SU-DHL-6 (cell line): Measurements from ENCODE around the gene GNG11.

Experiments
- H2AFZ ChIP-seq: fragments of 200-600 bp; sonication (generic); 2 replicates; pipeline ENCODE4 v1.6.1; 2014; ENCODE audit warnings: low read depth, mild to moderate bottlenecking, moderate library complexity, mixed read lengths, antibody characterized with exemption, low read length; ENCODE audit not compliant: severe bottlenecking
- H3F3A ChIP-seq: fragments of 200-600 bp; shearing (Covaris generic); 2 replicates; pipeline ENCODE4 v1.6.0; 2016; ENCODE audit warnings: antibody characterized with exemption, mild to moderate bottlenecking; ENCODE audit not compliant: insufficient read depth
- H3K27ac ChIP-seq: fragments of 200-600 bp; sonication (generic); 2 replicates; pipeline ENCODE4 v1.5.1; 2016; ENCODE audit warnings: low read depth, mild to moderate bottlenecking, low read length, moderate library complexity, mixed read lengths
- H3K27me3 ChIP-seq: fragments of 200-600 bp; sonication (generic), shearing (Covaris generic); 2 replicates; pipeline ENCODE4 v1.6.0; 2014; ENCODE audit warnings: mild to moderate bottlenecking, low read length
- H3K36me3 ChIP-seq: fragments of 200-600 bp; sonication (generic); 2 replicates; pipeline ENCODE4 v1.6.1; 2014; ENCODE audit warnings: mild to moderate bottlenecking, low read length, mixed read lengths
- H3K4me2 ChIP-seq: fragments of 300-600, 200-600 bp; shearing (Covaris generic), sonication (generic); 2 replicates; pipeline ENCODE4 v1.6.0; 2014; ENCODE audit warnings: low read length, low read depth, mild to moderate bottlenecking; ENCODE audit not compliant: poor library complexity, severe bottlenecking
- H3K4me3 ChIP-seq: fragments of 200-600 bp; sonication (generic); 2 replicates; pipeline ENCODE4 v1.5.1; 2014; ENCODE audit warnings: antibody characterized with exemption, low read length, mild to moderate bottlenecking, mixed read lengths; ENCODE audit not compliant: insufficient read depth, poor library complexity, severe bottlenecking
- H3K79me2 ChIP-seq: fragments of 200-600 bp; sonication (generic); 2 replicates; pipeline ENCODE4 v1.6.1; 2014; ENCODE audit warnings: mild to moderate bottlenecking, low read length, moderate library complexity; ENCODE audit not compliant: insufficient read depth
- H3K9ac ChIP-seq: fragments of 200-600 bp; sonication (generic); 2 replicates; pipeline ENCODE4 v1.7.0; 2014; ENCODE audit warnings: mild to moderate bottlenecking, low read length
- H3K9me2 ChIP-seq: fragments of 200-600 bp; sonication (generic); replicated peaks from 2 replicates; pipeline ENCODE4 v1.6.1; 2014; ENCODE audit warnings: low read length; ENCODE audit not compliant: insufficient read depth
- H3K9me3 ChIP-seq: fragments of 200-600 bp; sonication (generic); 2 replicates; pipeline ENCODE4 v1.6.1; 2014; ENCODE audit warnings: low read length, mixed read lengths; ENCODE audit not compliant: insufficient read depth
- H4K20me1 ChIP-seq: fragments of 200-600 bp; sonication (generic); 2 replicates; pipeline ENCODE4 v1.6.1; 2014; ENCODE audit warnings: low read depth, mild to moderate bottlenecking, antibody characterized with exemption, low read length, moderate library complexity, mixed read lengths
- EZH2phosphoT487 ChIP-seq: fragments of 200-600 bp; sonication (generic), shearing (Covaris generic); conservative IDR thresholded peaks from 2 replicates; pipeline ENCODE4 v1.6.1; 2018; ENCODE audit warnings: mild to moderate bottlenecking, antibody characterized with exemption, low read length, moderate library complexity, mixed read lengths
- TF ChIP-seq, protein P1 (sequence below): fragments of 200-600 bp; sonication (generic); IDR thresholded peaks from one replicate; pipeline ENCODE4 v1.5.1; 2017; ENCODE audit warnings: antibody characterized with exemption, mild to moderate bottlenecking, low read length, moderate library complexity; ENCODE audit not compliant: insufficient read depth, poor library complexity, severe bottlenecking

GNG11 gene

DNA sequence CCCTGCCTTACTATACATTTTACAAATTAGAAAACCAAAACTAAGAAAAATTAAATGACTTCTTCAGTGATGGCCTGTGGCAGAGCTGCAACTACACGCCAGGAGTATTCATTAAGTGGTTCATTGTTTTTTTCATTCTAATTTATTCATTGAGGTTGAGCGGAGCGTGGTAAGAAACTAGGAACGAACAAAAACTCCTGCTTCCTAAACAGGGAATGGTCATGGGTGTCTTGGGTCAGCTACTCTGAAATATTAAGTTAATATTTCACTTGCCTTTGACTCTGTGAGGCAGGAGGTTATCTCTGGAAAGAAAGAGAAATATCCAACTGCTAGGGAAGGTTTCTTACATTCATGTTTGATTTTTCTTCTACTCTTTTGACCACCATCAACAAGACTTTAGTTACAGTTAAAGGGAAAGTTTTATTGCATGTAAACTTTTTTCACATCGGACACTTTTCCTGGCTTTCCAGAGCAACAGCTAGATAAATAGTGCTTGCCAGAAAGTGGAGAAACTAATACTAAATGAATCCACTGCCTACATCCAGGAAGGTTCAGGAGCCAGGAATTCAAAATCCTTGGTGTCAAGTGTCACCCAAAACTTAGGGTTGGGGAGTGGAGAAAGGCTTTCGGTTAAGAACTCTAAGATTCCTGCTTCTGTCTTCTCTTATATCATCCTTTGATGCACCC is 896 bp upstream of the GNG11 start:
- Histone ChIP-seq H3K9me3 (no peaks in the 10 kb centered on the region), H2AFZ (no peak overlapping the region), H3K36me3 (no peaks in the 10 kb centered on the region), H3K9ac (no peak overlapping the region), H3K27ac (no peak overlapping the region), H3F3A (no peaks in the 10 kb centered on the region), H3K79me2 (no peaks in the 10 kb centered on the region), H3K4me2 (no peak overlapping the region), H4K20me1 (no peaks in the 10 kb centered on the region), H3K9me2 (no peaks in the 10 kb centered on the region), H3K27me3 (no peaks in the 10 kb centered on the region), H3K4me3 (no peak overlapping the region)
- TF ChIP-seq, protein P1, sequence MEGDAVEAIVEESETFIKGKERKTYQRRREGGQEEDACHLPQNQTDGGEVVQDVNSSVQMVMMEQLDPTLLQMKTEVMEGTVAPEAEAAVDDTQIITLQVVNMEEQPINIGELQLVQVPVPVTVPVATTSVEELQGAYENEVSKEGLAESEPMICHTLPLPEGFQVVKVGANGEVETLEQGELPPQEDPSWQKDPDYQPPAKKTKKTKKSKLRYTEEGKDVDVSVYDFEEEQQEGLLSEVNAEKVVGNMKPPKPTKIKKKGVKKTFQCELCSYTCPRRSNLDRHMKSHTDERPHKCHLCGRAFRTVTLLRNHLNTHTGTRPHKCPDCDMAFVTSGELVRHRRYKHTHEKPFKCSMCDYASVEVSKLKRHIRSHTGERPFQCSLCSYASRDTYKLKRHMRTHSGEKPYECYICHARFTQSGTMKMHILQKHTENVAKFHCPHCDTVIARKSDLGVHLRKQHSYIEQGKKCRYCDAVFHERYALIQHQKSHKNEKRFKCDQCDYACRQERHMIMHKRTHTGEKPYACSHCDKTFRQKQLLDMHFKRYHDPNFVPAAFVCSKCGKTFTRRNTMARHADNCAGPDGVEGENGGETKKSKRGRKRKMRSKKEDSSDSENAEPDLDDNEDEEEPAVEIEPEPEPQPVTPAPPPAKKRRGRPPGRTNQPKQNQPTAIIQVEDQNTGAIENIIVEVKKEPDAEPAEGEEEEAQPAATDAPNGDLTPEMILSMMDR, result no peak
- no peak for TF ChIP-seq EZH2phosphoT487

DNA sequence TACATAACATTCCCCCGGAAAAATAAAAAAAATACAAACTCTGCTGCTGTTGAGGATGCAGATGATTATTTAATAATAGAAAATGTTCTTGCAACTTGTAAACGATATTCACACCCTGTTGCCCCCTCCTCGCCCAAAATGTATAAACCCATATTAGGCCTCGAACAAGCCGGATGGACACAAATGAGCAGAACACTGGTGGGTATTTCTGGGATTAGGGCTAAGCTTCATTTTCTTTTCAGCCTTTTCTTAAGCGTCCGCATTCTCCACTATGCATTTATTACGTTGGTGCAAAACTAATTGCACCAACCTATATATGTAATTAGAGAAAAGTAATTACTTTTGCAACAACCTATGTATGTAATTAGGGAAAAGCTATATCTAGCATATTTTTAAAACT is 349 bp upstream of the GNG11 start:
- Histone ChIP-seq H3K79me2 (no peaks in the 10 kb centered on the region), H3K9ac (no peak overlapping the region), H3F3A (no peaks in the 10 kb centered on the region), H3K9me3 (no peaks in the 10 kb centered on the region), H3K27me3 (no peaks in the 10 kb centered on the region), H3K36me3 (no peaks in the 10 kb centered on the region), H3K9me2 (no peaks in the 10 kb centered on the region), H3K27ac (no peak overlapping the region), H3K4me3 (no peak overlapping the region), H3K4me2 (no peak overlapping the region), H2AFZ (no peak overlapping the region), H4K20me1 (no peaks in the 10 kb centered on the region)
- TF ChIP-seq EZH2phosphoT487, result no peak
- TF ChIP-seq, protein P1, result no peak

DNA sequence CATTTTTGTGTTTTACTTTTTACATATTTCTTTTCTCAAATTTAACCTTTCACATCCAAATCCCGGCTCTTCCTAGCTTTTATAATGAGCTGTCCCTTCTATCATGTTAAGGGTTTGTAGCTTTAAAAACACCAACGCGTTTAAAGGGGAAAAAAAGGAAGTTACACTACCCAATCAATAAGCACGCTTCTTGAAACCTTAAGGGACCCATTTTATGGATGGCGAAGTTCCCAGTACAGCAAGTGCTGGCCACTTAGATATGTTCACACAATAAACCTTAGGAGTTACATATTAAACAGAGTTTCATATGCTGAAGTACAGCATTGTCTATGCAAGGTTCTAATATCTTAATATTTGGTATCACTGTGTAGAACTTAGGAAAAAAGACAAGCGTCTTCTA is 1.8 kb downstream of the GNG11 start:
- TF ChIP-seq, protein P1, result no peak
- no peak for TF ChIP-seq EZH2phosphoT487
- Histone ChIP-seq H3K79me2 (no peaks in the 10 kb centered on the region), H3K27me3 (no peaks in the 10 kb centered on the region), H3K9me3 (no peaks in the 10 kb centered on the region), H3K9me2 (no peaks in the 10 kb centered on the region), H3K4me3 (no peak overlapping the region), H3F3A (no peaks in the 10 kb centered on the region), H2AFZ (no peak overlapping the region), H4K20me1 (no peaks in the 10 kb centered on the region), H3K27ac (no peak overlapping the region), H3K36me3 (no peaks in the 10 kb centered on the region), H3K9ac (no peak overlapping the region), H3K4me2 (no peak overlapping the region)
